ENCODE results near the gene SV2B.

The SV2B gene

DNA sequence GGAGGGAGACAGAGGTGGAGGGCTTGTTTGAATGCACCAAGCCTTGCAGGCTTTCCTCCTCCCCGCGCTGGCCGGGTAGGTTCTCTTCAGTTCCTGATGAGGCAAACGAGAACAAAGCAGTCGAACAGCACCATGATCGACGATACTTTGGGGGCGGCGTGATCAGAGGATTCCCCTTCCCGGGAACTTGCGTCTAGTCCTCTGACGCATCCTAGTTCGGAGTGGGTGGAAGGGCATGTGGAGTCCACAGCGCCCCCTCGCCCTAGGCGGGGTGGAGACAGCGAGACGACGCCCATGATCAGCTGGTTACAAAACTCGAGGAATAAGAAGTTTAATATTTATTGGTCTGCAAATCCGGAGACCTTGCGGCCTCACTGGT lies 452 bp upstream of the SV2B start:
- peak; percentile 9 for DNase-seq
- in situ Hi-C loops (cut with HindIII; ENCODE audit: low pct_ligation_motif_present, low pct_unique_long_range_greater_than_20kb, low sequenced_read_pairs), result no loop called here

DNA sequence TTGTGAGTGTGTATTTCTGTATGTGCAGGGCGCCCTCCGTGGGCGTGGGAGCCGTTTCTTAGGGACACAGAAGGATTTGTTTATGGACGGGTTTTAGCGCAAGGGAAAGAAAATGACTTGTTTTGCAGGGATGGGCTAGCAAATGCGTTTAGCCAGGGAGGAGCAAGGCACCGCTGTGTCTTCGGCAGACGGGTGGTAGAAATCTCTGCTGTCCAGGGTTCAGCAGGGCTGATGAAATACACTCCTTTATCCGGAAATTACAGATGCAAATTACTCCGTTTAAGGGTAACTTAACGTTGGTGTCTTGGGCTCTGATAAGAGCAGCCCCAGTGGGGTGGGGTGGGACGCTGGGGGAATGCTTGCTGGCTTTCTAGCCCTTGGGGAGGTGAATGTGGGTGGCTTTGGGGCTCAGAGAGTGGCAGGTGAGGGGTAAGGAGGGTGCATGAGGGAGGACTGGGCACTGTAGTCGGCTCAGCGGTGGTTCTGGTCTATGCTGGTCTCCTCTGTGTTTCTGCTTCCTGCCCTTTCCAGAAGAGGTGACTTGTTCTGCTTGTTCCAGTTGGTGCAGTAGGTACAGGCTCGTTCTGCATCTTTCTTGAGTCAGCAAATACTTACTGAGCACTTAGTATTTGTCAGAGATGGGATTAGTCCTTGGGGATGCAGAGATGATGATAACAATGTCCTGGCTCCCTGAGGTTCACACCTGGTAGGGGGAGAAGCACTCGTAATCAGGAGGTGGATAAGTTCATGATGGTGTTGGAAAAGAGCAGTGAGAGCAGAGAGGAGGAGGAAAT lies 954 bp downstream of the SV2B start:
- DNase-seq, result no peak
- in situ Hi-C loops (cut with HindIII; ENCODE audit: low pct_ligation_motif_present, low pct_unique_long_range_greater_than_20kb, low sequenced_read_pairs), result no loop called here

DNA sequence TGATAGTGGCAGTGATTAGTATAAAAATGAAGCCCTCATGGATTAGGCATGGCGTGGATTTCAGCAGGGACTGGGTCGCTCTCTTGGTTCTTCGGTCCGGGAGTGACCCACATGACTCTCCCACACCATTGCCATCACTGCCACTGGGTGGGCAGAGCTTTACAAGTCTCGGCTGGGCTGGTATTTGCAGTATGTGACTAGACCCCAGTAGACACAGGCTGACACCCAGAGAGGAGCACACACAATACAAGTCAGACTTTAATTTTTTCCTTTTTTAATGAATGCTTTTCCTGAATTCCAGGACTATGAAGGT lies 1.5 kb downstream of the SV2B start:
- no peak for DNase-seq
- in situ Hi-C loops (cut with HindIII; ENCODE audit: low pct_ligation_motif_present, low pct_unique_long_range_greater_than_20kb, low sequenced_read_pairs), result no loop called here

DNA sequence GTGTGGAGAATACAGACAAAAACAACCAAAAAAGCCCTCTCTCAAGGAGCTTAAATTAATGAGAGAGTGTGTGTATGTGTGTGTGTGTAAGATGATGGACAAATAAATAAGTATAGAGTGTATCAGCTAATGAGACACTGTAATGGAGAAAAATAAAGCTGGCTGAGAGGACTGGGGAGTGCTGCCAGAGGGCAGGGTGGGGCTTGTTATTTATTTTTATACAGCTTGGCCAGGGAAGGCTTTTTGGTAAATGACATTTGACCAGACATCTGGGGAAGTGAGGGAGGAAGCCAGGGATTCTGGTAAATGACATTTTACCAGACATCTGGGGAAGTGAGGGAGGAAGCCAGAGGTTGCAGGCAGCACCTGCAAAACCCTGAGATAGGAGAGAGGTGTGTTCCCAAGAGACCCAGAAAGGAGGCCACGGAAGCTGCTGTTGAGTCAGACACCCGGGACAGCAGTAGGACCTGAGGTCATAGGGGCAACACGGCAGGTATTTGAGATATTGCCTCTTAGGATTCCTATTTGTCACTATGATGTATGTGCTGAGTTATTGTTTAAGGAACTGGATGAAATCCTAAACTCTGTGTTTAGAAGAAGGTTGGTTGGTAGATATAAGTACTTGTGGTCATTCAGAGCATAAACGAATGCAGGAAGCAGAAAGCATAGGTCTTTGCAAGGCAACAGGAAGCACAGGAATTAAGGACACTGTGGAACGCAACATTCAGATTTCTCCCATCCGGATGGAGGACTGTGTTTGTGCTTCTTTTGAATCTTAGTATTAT lies 2.7 kb downstream of the SV2B start:
- no peak for DNase-seq
- in situ Hi-C loops (cut with HindIII; ENCODE audit: low pct_ligation_motif_present, low pct_unique_long_range_greater_than_20kb, low sequenced_read_pairs), result no loop called here

DNA sequence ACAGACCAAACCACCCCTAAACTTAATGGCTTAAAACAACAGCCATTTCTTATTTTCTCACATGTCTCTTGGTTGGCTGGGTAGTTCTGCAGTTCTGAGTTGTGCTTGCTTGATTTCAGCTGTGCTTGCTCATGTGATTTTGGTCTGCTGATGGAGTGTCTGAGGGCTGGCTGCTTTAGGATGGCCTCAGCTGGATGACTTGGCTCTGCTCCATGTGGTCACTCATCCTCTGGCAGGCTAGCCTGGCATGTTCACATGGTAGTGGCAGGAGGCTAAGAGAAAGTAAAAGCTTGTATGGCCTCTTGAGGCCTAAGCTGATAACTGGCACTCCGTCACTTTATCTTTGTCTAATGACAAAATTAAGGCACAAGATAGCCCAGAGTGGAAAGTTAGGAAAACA lies 4.1 kb downstream of the SV2B start:
- no peak for DNase-seq
- in situ Hi-C loops (cut with HindIII; ENCODE audit: low pct_ligation_motif_present, low pct_unique_long_range_greater_than_20kb, low sequenced_read_pairs), result no loop called here

DNA sequence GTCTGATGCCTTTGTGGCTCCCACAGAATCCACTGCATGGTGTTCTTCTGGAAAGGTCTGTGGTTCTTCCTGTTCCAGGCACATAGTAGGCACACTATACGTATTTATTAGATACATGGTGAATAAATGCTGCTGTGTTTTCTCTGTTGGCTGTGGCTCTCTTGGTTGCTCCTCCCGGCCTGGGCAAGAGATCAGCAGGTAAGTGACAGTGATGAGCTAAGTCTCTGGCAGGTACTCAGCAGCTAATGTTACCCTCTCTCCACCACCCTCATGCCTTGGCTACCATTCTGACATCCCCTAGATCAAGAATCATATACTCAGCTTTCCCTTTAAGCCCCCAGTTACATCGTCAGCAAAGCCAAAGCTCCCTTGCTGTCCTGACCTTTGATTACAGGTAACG lies 8.4 kb downstream of the SV2B start:
- in situ Hi-C loops (cut with HindIII; ENCODE audit: low pct_ligation_motif_present, low pct_unique_long_range_greater_than_20kb, low sequenced_read_pairs), result no loop called here
- no peak for DNase-seq

DNA sequence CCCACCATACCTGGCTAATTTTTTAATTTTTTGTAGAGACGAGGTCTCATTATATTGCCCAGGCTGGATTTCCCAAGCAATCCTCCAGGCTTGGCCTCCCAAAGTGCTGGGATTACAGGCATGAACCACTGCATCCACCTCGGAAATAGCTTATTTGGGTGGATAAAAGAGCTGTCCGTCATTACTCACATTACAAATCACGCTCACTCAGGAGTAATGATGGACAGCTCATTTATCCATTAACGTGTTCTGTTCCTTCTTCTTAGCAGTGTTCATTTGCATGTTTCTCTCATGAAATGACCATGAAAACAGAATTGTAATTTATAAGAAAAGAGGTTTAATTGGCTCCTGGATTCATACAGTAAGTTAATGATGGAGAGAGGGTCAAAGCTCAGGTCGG lies 9.8 kb downstream of the SV2B start:
- no peak for DNase-seq
- in situ Hi-C loops (cut with HindIII; ENCODE audit: low pct_ligation_motif_present, low pct_unique_long_range_greater_than_20kb, low sequenced_read_pairs), result no loop called here

DNA sequence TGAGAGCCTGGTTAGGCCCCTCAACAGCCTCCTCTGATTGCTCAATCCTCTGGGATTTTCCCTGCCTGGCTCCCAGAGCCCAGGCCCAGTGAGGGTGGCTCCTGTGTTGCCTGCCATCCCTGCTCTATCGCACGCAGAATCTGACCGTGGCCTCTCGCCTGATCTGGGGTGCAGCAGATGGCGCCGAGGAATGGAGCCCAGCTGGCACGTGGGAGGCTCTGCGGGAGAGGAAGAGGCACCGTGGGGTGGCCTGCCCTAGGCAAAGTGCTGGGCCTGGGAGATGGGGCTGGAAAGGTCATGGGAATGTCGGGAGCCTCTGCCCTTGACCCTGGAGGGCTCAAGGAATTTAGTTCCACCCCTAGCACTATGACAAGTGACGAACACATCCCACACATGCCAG lies 10.3 kb downstream of the SV2B start:
- DNase-seq, result no peak
- in situ Hi-C loops (cut with HindIII; ENCODE audit: low pct_ligation_motif_present, low pct_unique_long_range_greater_than_20kb, low sequenced_read_pairs), result no loop called here

DNA sequence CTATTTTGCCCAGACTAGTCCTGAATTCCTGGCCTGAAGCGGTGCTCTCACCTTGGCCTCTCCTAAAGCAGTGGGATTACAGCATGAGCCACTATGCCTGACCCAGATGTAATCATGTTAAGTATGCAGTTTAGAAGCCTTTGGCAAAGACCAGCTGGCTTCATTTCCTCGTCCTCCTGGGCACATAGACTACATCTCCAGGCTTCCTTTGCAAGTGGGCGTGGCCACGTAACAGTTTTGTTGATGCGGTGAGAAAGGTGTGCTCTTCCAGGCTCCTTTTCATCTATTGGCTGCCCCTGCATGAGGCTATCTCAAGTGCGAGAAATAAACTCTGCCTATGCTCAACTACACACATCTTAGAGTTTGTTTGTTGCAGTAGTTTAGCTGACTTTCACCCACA lies 13.0 kb downstream of the SV2B start:
- DNase-seq, result no peak

DNA sequence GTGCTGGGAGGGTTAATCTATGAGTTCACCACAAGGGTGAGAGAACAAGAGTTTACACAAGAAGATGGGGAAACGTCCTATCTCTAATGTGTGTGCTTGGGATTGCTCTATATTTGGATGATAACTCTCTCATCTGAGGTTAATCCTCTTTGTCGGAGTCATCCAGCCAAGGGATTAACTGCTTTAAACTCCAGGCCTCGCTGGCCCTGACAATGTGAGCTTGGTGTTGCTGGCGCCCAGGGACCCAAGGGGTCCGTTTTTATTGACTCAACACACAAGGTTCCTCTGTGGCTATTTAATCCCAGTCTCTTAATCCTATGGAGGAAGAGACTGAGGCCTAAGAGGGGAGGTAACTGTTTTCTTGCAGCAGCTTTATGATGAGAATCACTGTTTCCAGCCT lies 14.2 kb downstream of the SV2B start:
- in situ Hi-C loops (cut with HindIII; ENCODE audit: low pct_ligation_motif_present, low pct_unique_long_range_greater_than_20kb, low sequenced_read_pairs), result no loop called here
- no peak for DNase-seq

More for the DNA sequence above, 13.0 kb downstream of the SV2B start:
- in situ Hi-C loops (cut with HindIII; ENCODE audit: low pct_ligation_motif_present, low pct_unique_long_range_greater_than_20kb, low sequenced_read_pairs), result no loop called here

DNA sequence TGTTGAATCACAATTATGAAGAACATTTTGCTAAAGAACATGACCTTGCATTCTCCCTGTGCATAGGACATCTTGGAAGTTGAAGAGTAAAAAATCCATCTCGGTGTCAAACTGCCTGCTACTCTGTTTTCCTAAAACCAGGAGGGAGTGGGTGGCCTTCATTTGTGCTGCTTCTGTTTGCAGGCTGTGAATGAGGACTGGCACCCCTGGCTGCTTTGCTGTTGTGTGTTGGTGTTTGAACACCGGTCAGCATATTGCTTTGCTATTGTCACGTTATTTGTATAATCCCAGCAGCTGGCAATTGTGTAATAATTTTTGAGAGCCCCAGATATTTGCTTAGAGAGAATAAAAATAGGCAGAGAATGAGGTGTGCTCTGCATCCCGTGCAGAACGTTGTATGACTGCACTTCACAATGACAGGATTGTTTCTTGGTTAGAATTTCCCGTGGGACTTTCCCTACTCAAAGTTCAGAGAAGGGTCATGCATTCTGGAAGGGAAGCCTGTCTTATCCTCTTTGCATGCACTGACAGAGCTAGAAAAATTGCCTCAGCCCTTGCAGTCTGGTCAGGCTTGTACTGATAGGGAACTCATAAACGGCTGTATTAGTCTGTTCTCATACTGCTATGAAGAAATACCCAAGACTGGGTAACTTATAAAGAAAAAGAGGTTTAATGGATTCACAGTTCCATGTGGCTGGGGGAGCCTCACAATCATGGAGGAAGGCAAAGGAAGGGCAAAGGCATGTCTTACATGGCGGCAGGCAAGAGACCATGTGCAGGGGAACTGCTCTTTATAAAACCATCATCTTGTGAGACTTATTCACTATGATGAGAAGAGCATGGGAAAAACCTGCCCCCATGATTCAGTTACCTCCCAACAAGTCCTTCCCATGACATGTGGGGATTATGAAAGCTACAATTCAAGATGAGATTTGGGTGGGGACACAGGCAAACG lies 16.3 kb downstream of the SV2B start:
- in situ Hi-C loops (cut with HindIII; ENCODE audit: low pct_ligation_motif_present, low pct_unique_long_range_greater_than_20kb, low sequenced_read_pairs), result no loop called here
- DNase-seq, result no peak

DNA sequence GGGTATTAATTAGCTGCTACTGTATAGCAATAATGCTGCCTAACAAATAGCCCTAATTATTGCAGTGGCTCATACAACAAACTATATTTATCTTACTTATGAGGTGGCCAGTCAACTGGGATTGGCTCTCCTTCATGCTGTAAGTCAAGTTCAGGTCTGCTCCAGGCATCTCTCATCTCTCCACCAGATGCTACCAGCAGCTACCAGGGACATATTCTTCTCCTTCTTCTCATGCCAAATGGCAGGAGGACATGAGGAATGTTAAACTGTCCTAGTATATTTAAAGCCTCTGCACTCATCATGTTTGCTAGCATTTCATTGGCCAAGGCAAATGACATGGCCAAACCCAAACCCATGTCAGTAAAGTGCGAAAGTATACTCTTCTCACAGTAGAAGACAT lies 17.3 kb downstream of the SV2B start:
- in situ Hi-C loops (cut with HindIII; ENCODE audit: low pct_ligation_motif_present, low pct_unique_long_range_greater_than_20kb, low sequenced_read_pairs), result no loop called here
- DNase-seq, result no peak

DNA sequence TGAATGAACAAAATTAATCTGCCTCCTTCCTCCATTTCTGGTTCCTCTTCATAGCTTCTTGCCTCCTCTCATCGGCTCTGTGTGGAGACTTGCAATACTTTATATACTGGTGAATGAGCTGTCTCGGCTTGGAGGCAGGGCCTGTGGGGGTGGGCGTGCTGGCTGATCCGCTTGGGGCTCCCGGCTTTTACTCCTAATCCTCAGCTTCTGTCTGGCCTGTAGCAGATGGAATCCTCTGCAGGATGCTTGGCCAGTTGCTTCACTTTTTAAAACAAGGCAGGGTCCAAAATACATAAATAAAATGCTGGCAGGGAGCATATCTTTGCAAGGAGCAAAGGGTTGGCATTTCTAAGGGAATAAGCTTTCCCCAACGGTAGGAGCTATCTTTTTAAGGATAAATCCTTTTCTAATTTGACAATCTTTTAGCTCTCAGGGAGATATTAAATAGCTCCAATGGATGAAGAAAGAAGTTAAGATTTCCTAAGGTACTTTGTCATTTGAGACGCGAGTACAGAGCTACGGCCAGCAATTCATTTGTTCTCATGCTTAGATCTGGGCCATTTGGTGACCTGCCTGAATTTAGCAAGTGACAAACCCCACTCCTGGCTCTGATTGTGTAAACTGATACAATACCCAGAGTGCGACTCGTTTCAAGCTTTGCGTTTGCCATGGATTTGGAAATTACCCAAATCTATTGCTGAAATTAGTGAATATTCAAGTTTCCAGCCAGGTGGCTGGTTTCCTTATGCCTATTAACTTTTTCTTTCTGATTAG lies 18.9 kb downstream of the SV2B start:
- DNase-seq, result no peak
- in situ Hi-C loops (cut with HindIII; ENCODE audit: low pct_ligation_motif_present, low pct_unique_long_range_greater_than_20kb, low sequenced_read_pairs), result no loop called here

DNA sequence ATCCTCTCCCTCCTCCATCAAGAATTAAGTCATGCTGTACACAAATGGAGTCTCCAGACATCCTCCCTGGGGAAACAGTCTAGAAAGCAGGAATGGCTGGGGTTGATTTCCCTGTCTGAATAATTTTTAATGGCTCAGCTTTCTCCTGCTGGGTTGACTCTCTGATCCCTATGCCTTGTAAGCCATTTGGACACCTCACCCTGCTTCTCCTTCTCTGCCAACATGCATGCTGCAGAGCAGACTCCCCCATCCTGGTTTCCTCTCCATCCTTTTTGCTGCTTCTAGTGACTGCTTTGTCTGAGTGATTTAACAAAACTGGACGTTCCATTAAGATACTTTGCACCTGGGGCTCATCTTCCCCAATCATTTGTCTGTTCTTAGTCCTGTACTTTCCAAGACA lies 22.2 kb downstream of the SV2B start:
- in situ Hi-C loops (cut with HindIII; ENCODE audit: low pct_ligation_motif_present, low pct_unique_long_range_greater_than_20kb, low sequenced_read_pairs), result no loop called here
- DNase-seq, result no peak

DNA sequence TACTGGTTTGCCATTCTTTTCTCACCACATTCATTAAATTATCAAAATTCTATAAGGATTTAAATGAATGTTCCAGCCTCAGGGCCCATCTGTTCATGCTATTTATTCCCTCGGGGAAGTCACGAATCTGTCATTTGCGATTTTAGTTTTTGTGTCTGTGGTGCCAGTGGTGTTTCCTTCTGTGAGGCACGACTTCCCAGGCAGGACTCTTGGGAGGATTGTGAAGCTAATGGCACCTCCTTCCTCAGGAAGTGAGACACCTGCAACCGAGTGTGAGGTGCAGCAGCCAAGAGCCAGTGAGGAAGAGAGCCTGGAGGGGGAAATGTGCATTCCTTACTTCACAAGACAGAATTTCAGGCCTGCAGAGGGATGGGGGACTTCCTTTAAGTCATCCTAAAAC lies 24.1 kb downstream of the SV2B start:
- DNase-seq, result no peak
- in situ Hi-C loops (cut with HindIII; ENCODE audit: low pct_ligation_motif_present, low pct_unique_long_range_greater_than_20kb, low sequenced_read_pairs), result no loop called here

DNA sequence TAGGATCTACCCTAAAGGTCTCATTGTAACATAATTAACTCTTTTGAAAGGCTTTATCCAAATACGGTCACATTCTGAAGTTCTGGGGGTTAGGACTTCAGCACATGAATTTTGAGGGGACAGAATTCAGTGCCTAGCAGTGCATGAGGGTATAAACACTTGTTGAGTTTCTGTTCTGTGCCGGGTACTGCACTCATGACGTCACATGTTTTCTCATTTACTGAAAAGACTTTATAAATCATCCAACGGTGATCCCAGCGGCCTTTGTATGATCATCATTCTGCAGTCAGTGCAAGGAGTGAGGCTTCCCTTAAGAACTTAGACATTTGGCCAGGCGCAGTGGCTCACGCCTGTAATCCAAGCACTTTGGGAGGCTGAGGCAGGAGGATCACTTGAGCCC lies 25.1 kb downstream of the SV2B start:
- in situ Hi-C loops (cut with HindIII; ENCODE audit: low pct_ligation_motif_present, low pct_unique_long_range_greater_than_20kb, low sequenced_read_pairs), result no loop called here
- DNase-seq, result no peak

DNA sequence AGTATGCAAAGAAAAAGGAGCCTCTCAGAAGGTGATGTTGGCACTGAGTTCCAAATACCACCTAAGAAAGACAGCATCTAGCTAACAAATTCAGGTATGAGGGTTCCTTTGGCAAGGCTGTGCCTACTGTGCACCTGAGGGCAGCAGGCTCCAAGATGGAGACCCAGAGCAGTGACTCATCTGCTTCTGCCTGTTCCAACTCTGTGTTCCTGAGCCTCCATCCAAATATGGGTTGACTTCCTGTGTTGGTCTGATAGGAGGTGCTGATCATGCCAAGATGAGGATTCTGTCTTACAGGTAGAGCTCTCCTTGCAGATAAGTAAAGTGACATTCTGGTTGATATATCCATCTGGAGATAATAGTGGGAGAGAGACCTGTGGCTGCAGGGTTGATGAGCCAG lies 26.0 kb downstream of the SV2B start:
- in situ Hi-C loops (cut with HindIII; ENCODE audit: low pct_ligation_motif_present, low pct_unique_long_range_greater_than_20kb, low sequenced_read_pairs), result no loop called here
- DNase-seq, result no peak

DNA sequence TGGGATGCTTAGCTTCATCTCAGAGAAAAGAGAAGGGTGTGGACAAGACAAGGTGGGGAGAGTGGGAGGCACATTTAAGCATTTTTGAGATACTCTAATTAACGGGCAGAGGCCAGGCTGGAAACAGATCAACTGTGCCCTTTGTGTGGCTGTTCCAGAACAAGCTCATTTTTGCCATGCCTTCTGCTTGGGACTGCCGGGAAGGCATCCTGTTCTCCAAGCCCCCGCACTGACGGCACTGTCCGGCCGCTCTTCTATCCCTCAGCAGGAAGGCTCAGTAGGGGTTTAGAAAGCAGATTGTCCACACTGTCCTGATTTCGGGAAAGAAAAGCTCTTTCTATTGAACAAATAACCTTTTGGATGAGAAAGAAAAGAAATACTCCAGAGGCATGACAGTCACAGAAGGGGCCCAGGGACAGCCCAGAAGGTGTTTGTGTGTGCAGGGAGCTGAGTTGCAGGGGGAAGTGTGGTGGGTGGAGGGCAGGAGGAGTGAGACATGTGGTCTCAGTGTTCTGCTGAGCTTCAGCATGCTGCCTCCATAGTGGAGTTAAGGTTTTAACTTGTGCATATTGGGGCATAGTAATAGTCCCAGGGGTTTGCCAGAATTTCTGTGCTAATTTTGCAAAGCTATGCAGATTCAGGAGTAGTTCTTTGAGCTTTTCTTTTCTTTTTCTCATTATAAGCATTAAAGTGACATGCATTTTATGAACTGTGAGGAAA lies 27.3 kb downstream of the SV2B start:
- no peak for DNase-seq
- in situ Hi-C loops (cut with HindIII; ENCODE audit: low pct_ligation_motif_present, low pct_unique_long_range_greater_than_20kb, low sequenced_read_pairs), result no loop called here

All from ACHN (cell line).